Neural progenitor cell (in vitro differentiated cells): ENCODE results near the gene CCKAR.

Experiments
- EZH2 ChIP-seq: fragments of 200-600 bp; sonication (generic); IDR thresholded peaks from 2 replicates; pipeline ENCODE4 v1.6.1; 2017; ENCODE audit warnings: antibody characterized with exemption, mild to moderate bottlenecking, moderate library complexity
- TF ChIP-seq, protein P1 (sequence below): fragments of 200-600 bp; sonication (generic); IDR thresholded peaks from 2 replicates; pipeline ENCODE4 v1.5.1; 2017; ENCODE audit warnings: antibody characterized with exemption, mild to moderate bottlenecking

DNA sequence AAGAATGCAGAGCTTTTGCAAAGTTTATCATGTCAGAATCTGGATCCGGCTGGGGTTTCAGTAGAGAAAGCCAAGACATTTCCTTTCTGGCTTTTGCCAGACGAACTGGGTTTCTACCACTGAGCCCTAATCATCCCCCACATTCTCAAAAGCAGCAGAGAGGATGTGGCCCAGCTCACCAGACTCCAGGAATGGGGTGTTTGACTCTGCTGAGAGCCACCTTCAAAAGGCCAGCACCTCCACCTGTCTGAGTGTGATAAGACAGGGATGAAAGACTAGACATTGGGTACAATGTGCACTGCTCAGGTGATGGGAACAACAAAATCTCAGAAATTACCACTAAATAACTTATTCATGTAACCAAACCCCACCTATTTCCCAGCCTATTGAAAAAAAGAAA, 25.7 kb upstream of the CCKAR start:
- TF ChIP-seq, protein P1, sequence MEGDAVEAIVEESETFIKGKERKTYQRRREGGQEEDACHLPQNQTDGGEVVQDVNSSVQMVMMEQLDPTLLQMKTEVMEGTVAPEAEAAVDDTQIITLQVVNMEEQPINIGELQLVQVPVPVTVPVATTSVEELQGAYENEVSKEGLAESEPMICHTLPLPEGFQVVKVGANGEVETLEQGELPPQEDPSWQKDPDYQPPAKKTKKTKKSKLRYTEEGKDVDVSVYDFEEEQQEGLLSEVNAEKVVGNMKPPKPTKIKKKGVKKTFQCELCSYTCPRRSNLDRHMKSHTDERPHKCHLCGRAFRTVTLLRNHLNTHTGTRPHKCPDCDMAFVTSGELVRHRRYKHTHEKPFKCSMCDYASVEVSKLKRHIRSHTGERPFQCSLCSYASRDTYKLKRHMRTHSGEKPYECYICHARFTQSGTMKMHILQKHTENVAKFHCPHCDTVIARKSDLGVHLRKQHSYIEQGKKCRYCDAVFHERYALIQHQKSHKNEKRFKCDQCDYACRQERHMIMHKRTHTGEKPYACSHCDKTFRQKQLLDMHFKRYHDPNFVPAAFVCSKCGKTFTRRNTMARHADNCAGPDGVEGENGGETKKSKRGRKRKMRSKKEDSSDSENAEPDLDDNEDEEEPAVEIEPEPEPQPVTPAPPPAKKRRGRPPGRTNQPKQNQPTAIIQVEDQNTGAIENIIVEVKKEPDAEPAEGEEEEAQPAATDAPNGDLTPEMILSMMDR: no peak
- TF ChIP-seq EZH2: no peak
